CD4-positive, alpha-beta T cell treated with Interleukin-6 at 100 ng/mL for 8 hours (primary cell): ENCODE measurements around the gene ATXN3L.
"Not testable (repeated sequence)": the region's sequence is repeated elsewhere in the genome, so short reads cannot be mapped to it uniquely, and the experiment has no call there.

ENCODE experiments used
- DNase-seq: peaks from one replicate; pipeline ENCODE4 v3.0.0-alpha.2; 2020; ENCODE audit warnings: mixed read lengths, low spot score

Gene ATXN3L

DNA sequence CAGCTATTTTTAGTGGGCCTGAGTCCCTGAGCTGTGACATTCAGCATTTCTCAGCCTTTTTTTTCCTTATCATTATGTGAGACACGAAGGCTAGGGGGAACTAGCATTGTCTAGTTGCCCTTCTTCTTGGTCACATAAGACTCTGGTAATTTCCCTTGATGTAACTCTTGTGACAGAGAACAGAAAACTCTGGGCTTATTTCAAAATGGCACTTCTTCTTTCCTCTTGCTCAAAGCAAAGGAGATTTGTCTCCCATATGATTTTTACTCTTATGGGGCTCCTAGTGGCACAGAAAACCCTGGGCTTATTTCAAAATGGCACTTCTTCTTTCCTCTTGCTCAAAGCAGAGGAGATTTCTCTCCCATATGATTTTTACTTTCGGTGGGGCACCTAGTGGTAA, 14.7 kb downstream of the ATXN3L start:
- no peak for DNase-seq

DNA sequence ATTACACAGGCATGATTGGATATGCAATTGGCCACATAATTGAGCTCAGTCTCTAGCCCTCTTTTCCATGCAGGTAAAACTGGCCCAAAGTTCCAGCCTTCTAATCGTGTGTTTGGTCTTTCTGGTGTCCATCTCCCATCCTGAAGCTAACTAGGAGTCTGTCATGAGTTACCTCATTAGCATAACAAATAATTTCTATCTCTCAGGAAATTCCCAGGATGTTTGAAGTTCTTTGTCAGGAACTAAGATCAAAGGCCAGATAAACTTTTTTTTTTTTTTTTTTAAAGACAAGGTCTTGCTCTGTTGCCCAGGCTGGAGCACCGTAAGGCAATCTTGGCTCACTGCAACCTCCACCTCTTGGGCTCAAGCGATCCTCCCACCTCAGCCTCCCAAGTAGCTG, 15.8 kb downstream of the ATXN3L start:
- no peak for DNase-seq

DNA sequence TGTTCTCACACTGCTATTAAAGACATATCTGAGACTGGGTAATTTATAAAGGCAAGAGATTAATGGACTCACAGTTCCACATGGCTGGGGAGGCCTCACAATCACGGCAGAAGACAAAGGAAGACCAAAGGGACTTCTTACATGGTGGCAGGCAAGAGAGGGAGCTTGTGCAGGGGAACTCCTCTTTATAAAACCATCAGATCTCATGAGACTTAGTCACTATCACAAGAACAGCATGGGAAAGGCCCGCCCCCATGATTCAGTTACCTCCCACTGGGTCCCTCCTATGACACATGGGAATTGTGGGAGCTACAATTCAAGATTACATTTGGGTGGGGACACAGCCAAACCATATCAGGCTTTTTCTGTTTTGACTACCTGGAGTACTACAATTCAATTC, 16.6 kb downstream of the ATXN3L start:
- DNase-seq, result not testable (repeated sequence)

DNA sequence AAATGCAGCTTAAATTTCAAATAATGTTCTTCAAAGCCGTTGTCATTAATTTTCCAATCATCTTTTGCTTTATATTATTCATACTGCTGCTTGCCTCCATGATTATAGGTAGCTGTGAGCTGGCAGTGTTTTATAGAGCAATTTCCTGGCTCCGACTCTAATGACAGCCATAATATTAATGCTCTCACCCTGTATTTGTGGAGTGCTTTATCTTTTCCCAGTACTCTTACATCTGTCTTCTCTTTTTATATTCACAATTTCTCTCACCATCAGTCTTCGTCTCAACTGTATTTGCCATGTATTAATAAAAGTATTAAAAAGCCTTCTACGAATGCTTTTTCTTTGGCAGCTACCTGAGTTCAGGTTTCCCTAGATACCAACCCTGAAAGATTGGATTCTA, 21.0 kb downstream of the ATXN3L start:
- no peak for DNase-seq

DNA sequence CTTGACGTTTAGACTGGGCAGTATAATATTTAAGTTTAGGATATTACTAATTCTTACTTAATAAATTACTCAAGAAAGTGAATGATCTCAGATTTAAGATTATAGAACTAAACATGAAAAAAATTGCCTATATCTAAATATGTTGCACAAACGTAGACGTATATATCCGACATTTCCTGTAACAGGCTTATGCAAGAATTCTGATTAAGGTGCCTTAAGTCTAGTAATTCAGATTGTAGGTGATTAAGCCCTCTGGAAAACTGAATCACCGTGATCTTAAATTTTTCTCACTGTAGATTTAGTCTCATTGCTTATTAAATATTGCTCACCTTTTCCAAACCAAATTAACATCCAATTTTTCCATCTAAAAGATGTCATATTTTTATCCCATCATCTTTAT, 24.0 kb downstream of the ATXN3L start:
- no peak for DNase-seq

DNA sequence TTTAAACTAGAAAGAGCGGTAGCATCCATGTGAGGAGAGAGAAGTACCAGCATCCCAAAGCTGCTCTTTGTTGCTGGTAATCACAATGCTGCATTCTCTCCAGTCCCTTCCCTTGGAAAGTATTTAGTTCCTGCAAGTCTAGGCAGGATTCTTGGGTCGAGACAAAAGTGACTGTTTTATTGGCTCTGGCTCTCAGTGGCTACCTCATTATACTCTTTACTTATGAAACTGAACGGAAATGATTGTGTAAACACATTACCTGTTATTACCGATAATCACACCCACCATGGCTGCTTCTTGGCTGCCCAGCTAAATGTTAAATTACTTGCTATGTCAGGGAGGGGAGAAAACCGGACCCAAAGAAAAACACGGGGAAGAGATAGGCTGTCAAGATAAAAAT, 26.2 kb downstream of the ATXN3L start:
- DNase-seq, result no peak

DNA sequence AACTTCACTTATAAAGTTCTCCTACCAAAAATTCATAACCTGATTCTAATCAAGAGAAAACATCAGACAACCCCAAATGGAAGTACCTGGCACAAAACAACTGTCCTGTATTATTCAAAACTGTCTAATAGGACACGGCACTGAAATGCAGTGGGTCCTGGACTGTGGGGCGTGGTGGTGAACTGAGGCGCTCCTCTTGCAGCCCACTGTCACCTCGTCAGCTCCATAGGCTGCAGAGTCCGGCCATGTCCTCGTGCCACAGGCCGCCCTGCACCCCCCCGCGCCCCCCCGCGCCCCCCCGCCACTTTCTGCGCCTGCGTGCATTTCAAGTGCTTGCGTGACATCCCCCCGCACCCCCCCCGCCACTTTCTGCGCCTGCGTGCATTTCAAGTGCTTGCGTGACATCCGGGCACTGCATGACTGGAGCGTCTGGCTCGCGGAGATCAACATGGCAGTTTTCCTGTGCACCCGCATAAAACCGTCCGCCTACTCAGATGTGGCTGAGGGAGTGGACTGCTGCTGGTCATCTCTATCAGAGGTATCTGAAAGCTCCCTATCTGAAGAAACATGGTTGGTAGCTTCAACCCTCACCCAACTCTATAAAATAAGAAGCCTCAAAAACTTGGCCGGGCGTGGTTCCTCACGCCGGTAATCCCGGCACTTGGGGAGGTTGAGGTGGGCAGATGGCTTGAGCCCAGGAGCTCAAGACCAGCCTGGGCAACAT, 28.8 kb downstream of the ATXN3L start:
- no peak for DNase-seq

DNA sequence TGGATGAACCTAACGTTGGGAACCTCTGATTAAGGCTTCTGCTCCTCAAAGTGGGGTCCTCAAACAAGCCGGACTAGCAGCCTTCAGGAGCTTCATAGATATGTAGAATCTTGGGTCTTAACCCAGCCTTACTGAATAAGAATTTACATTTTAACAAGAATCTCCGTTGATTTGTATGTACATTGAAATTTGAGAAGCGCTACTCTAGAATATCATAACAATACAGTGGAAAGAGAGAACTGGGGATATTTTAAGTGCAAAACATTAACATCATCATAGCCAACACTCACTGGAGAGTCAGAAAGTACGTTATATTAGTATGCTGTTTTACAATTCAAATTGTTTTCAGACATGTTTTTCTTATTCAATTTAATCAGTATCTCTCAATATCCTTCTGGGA, 31.2 kb downstream of the ATXN3L start:
- no peak for DNase-seq

DNA sequence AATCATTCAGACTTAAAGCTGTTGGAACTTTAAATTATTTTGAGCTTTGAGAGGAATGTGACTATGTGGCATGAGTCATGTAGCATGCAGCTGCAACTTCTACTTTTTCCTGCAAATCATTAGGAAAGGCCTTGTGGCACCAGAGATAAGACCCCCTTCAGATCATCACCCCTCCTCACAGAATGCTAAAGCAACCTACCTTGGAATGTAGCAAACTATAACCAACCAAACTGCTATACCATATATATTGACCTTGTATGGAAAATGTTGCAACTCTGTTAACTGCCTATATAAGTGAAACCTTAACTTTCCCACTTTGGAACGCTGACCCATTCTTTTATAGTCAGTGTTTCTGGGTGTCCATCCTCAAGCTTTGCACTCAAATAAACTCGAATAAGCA, 32.0 kb downstream of the ATXN3L start:
- DNase-seq, result no peak

DNA sequence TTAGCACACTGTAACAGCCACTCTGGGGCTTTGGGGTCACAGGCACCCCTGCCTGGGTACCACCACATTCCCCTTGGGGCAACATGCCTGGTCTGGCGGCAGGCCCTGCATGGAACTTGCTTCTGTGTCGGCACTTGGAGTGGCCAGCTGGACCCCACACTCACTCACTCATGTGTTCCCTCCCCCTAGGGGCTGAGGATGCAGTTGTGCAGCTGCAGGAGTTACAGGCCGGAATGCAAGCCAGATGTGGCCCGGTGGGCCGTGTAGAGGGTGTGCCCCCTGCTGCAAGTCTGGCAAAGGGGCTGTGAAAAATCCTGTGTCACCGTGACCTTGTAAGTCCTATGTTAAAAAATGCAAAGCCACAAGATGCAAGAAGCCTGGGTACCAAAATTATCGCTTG, 34.2 kb downstream of the ATXN3L start:
- DNase-seq, result no peak

DNA sequence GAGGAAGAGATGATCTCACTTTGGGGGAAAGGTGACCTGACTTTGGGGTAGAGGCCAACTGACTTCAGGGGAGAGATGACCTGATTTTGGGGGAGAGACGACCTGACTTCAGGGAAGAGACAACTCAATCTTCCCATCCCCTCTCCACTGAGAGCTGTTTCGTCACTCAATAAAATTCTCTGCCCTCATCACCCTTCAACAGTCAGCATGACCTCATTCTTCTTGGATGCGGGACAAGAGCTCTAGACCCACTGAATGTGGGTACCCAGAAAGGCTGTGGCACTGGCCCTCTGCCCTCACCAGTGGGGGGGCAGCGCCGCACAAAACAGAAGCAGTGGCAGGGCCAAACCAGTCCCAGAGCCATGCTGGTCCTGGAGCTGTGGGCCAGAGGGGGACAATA, 34.6 kb downstream of the ATXN3L start:
- no peak for DNase-seq

DNA sequence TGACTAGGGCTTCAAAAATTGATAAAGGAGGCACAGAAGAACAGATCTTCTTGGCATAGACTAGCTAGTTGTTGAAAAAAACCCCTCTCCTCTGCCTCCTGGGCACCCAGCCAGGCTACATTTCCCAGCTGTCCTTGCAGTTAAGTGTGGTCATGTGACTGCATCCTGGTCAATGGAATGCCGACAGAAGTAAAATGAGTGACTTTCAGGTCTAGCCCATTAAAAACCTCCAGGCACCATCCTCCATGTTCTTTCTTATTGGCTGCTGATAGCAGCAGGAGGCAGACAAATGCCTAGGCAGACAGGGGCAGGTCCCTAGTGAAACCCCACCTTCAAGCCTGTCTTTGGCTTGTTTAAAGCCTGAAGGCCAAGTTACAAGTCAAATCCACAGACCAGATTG, 35.3 kb downstream of the ATXN3L start:
- DNase-seq, result no peak

DNA sequence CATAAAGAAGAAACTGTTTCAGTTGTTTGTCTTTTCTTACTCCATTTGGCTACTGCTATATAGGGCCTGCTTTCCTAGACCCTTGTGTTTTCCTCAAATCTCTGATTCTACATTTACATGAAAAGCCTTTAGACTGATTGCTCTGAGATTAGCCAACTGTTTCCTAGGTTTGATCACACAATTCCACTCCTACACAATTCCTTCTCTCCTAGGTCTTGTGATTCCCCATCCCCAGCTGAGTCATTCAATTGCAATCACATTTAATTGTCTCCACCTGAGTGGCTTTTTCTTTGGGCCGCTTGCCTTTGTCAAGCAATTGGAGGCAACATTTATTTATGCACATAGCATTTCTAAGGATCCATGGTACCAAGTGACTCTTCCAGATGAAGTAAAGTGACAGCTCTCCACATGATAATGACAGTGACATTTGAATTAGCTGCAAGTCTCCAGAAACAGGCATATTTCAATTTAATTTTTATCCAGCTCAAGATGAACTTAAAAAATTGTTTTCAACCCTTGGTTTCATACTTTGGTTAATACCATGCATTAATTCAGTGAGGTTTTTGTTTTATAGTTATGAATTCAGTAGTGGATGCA, 35.8 kb downstream of the ATXN3L start:
- DNase-seq, result no peak

DNA sequence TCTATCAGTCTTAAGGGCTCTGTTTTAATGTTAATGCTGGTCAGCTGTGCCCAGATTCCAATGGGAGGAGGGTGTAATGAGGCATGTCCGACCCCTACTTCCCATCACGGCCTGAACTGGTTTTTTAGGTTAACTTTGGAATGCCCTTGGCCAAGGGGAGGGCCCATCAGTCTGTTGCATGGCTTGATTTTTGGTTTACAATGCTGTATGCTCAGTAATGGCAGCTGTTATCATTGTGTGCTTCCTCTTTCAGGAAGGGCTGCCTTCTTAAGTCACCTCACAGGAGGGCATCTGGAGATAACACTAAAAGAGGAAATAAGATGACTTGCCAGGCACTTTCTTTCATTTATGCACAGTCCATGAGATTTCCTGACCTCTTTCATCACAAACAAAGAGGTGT, 36.3 kb downstream of the ATXN3L start:
- DNase-seq, result no peak

DNA sequence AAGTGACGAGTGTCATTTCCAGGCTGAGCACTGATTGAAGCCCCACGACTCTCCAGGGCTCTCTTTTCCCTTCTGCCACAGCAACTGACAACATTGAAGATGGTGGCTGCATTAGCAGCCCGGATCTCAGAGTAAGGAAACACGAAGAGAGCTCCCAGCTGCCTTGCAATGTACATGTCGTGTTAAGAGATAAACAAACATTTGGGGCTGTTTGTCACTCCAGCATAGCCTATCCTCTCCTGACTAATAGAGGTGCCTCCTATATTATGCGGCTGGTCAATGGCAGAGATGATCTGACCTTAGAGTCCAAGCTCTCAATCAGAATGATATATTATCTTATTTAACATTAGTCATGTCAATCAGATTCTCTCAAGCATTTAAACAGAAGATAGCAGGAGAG, 38.6 kb downstream of the ATXN3L start:
- DNase-seq, result no peak

DNA sequence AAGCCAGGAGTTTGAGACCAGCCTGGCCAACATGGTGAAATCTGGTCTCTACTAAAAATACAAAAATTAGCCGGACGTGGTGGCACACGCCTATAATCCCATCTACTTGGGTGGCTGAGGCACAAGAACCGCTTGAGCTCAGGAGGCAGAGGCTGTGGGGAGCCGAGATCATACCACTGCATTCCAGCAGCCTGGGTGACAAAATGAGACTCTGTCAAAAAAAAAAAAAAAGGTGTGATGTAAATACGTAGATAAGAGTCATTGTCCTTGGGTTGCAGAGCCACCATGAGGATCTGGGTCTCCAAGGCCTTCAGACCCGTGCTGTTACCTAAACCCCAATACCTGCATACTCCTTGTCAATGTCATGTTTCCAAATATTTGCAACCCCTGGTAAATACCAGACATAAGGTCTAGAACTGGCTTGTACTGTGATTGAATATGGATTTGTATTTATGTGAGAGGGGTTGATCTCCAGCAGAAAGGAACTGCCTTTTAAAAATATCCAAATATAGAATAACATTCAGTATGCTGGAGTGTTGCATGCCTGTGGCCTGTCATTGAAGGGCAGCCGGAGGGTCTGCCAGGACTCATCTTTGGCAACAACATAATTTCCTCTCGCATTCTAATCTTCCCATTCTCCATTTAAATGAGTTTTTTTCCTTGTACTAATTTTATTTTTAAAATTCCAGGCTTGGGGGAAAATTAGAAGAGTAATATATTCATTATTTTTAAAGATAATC, 40.4 kb downstream of the ATXN3L start:
- DNase-seq, result no peak

DNA sequence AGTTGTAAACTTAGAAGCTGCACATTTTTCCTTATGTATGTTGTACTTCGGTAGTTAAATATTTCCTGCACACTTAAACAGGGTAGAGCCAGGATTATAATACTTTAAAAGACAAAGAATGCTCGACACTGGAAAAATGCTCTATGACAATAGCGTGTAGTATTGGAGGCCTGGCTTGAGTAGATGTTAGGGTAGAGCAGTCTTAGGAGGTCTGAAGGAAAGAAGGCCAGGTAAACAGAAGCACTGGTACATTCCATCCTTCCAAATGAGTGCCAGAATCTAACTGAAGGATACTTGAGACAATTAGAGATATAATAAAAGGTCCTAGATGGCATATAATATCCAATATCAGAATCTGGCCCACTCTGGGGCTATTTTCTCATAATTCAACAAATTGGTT, 42.3 kb downstream of the ATXN3L start:
- no peak for DNase-seq

DNA sequence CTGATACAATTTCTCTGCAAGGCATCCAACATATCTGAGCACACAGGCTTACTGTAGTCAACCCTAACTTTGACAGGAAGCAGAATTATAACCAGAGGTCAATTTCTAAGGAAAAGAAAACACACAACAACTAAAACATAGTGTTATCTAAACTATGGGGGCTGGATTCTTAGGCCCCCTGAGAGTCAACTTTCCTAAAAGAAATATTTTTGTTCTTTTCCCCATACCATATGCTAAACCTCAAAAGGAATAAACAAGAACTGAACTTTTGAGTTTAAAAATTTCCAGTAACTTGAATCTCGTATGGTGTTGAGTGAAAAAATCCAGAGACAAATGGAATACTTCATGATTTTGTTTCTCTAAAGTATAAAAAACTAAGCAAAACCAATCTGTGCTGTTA, 42.9 kb downstream of the ATXN3L start:
- DNase-seq, result no peak

DNA sequence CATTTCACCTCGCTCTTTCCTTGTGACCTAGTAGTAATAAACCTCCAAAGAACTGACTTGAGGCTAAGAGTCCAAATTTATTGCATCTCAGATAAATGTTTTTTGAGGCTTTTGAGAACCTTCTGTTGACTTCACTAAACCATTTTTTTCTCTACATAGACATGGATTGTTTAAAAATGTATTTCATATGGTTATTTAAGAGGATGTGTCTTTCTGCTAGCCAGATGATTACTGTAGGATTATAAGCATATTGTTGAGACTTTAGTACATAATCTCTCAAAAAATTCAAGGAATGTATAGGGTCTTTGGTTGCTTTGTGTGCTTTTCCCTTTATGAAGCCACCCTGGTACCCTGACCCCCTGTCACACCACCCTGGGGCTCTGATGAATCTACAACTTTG, 44.8 kb downstream of the ATXN3L start:
- DNase-seq, result no peak

DNA sequence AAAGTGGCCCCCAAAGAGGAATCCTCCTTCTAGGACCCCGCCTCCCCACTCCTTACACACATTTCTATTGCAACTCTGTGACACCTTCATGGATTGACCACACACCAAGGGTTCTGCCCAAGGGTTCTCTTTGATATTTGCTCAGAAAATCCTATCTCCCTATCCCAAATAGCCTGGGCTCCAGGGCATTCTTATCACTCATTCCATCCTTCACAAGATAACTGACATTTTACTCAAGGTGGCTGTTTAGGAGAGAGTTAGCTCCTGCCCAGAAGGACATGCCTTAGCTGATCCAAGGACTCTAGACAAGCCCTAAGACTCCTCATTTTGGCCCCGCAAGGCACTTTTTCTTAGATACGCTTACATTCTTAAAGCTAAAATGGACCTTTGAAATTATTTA, 47.4 kb downstream of the ATXN3L start:
- no peak for DNase-seq

DNA sequence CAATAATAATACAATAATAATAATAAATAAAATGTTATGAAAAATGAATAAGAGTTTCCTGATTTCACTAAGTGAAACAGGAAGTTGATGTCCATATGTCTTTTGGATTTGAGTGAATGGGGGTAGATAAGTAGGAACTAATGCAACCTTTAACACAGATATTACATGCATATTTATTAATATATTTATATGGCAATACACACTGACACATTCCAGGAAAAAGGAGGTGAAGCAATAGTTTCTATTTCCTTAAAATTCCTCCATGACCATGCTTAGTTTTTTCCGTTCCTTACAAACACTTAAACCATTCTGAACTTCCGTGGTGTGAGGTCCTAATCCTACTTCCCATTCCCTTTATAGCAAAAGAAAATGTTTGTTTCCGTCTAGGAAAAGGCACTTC, 48.3 kb downstream of the ATXN3L start:
- DNase-seq, result no peak

DNA sequence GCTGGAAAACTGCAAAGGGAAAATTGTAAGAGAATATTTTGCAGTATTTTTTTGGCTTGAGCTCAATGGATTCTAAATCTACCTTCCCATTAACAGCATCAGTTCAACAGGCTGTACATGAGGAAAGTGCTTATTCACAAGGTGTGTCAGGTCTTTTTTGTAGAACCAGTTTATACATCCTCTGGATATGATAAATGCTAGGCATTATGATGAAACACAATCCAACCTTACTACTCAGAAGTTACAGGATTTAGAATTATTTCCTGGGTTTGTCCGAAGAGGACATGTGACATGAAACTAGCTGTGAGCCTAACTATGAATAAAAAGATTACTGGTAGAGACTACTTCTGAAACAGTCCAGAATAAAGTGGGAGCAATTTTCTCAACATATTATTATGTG, 49.5 kb downstream of the ATXN3L start:
- DNase-seq, result no peak

DNA sequence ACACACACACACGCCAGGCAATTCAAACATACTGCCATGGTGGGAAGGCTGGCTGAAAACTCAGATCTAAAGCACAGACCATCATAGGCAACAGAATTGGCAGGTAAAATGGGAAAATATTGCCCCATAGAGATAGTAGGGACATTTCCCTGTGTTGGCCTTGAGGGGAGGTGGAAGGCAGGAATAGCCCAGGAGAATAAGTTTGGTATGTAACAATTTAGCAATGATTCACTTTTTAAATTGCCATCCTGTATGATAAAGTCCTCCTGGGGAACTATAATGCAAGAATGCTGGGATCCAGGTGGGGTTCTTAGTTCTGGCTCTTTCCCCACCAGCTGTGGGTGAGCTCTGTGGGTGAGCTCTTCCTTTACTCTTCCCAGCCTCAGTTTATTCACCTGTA, 51.0 kb downstream of the ATXN3L start:
- DNase-seq, result no peak
